22Rv1 (cell line): ENCODE data around the gene NSUN3.

Experiments used
- ZFX ChIP-seq: fragments of 450-650 bp; IDR thresholded peaks from 2 replicates; pipeline ENCODE4 v1.6.1; 2017; ENCODE audit warnings: antibody characterized with exemption, borderline replicate concordance
- TF ChIP-seq, protein P1 (sequence below): fragments of 450-650 bp; IDR thresholded peaks from 2 replicates; pipeline ENCODE4 v1.5.1; 2017; ENCODE audit warnings: mild to moderate bottlenecking

DNA sequence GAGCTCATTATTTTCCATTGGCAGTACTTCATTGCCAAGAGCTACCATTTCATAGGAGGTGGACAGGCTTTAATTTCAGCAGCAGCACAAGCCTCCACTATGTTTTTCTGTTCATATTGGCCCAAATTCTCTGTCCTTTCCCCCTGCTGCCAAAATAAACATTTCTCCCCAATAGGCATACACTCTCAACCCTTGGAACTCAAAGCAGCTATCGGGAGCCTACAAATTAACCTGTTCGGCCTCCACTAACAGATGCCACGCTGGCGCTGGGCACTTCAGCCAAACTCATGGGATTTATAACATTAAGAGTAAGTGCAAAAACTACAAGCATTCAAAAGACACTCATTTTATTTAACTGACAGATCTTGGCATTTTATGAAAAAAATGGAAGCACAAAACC, 95.7 kb downstream of the NSUN3 start:
- no peak for TF ChIP-seq ZFX
- TF ChIP-seq, protein P1, sequence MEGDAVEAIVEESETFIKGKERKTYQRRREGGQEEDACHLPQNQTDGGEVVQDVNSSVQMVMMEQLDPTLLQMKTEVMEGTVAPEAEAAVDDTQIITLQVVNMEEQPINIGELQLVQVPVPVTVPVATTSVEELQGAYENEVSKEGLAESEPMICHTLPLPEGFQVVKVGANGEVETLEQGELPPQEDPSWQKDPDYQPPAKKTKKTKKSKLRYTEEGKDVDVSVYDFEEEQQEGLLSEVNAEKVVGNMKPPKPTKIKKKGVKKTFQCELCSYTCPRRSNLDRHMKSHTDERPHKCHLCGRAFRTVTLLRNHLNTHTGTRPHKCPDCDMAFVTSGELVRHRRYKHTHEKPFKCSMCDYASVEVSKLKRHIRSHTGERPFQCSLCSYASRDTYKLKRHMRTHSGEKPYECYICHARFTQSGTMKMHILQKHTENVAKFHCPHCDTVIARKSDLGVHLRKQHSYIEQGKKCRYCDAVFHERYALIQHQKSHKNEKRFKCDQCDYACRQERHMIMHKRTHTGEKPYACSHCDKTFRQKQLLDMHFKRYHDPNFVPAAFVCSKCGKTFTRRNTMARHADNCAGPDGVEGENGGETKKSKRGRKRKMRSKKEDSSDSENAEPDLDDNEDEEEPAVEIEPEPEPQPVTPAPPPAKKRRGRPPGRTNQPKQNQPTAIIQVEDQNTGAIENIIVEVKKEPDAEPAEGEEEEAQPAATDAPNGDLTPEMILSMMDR: no peak
